GM12892 (cell line): ENCODE measurements around the gene PRKACG.

ENCODE experiments used
- POLR2A ChIP-seq: IDR thresholded peaks from 2 replicates; pipeline ENCODE4 v1.6.1; 2011; ENCODE audit warnings: low read depth, low read length, control low read depth
- TAF1 ChIP-seq: IDR thresholded peaks from 2 replicates; pipeline ENCODE4 v1.6.1; 2011; ENCODE audit warnings: low read depth, mild to moderate bottlenecking, control low read depth, low read length, borderline replicate concordance

DNA sequence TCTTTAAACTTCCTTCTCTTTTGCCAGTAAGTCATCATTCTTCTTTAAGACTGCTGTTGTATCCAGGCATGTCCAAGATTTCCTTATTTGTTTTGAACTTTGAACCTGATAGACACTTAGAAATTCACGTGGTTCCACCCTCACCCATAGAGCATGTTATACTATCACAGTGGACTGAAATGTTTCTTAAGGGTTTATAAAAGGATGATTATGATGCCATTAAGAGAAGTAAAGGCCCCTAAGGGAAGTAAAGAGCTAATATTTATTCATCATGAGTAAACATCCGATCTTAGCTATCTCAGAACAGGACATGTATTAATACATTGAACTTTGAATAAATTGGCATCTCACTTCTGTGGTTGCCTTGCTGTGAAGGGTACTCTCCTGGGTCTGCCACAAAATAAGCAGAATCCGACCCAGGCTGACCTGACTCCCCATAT lies 49.8 kb downstream of the PRKACG start:
- no peak for TF ChIP-seq TAF1
- no peak for TF ChIP-seq POLR2A
